GM20431 (cell line): ENCODE results near the gene OASL.
"Not testable (repeated sequence)": the region's sequence is repeated elsewhere in the genome, so short reads cannot be mapped to it uniquely, and the experiment has no call there.

Source experiments
- in situ Hi-C: fragments of 300-500 bp; cut with MseI, MboI; formaldehyde crosslinking; loops from one replicate; pipeline ENCODE4 v1.15.0; 2020; ENCODE audit warnings: low sequenced_read_pairs; ENCODE audit not compliant: unreplicated experiment

Gene OASL

GRCh38 chr12:121060149-121061001, 21.3 kb upstream of the OASL start:
- in situ Hi-C loops, result no loop called here

GRCh38 chr12:121059031-121059898, 20.2 kb upstream of the OASL start:
- in situ Hi-C loops, result no loop called here

GRCh38 chr12:121057794-121058193, 18.7 kb upstream of the OASL start:
- in situ Hi-C loops, result no loop called here

GRCh38 chr12:121053706-121054105, 14.7 kb upstream of the OASL start:
- in situ Hi-C loops, result no loop called here

GRCh38 chr12:121050725-121051124, 11.7 kb upstream of the OASL start:
- in situ Hi-C loops, result no loop called here

GRCh38 chr12:121048442-121048841, 9.4 kb upstream of the OASL start:
- in situ Hi-C loops, result no loop called here

- in situ Hi-C loops, result not testable (repeated sequence)
Observed at GRCh38 chr12:121047400-121047799, 8.4 kb upstream of the OASL start.

GRCh38 chr12:121043067-121043466, 4.0 kb upstream of the OASL start:
- in situ Hi-C loops, result no loop called here

- in situ Hi-C loops, result no loop called here
Observed at GRCh38 chr12:121036810-121037326, 2.2 kb downstream of the OASL start.

- in situ Hi-C loops, result no loop called here
Observed at GRCh38 chr12:121034616-121035305, 4.3 kb downstream of the OASL start.

- in situ Hi-C loops, result no loop called here
Observed at GRCh38 chr12:121033625-121034349, 5.3 kb downstream of the OASL start.

- in situ Hi-C loops, result no loop called here
Observed at GRCh38 chr12:121030576-121031212, 8.4 kb downstream of the OASL start.

GRCh38 chr12:121026274-121027045, 12.6 kb downstream of the OASL start:
- in situ Hi-C loops, result no loop called here

GRCh38 chr12:121025442-121026226, 13.4 kb downstream of the OASL start:
- in situ Hi-C loops, result no loop called here

GRCh38 chr12:121023799-121024198, 15.2 kb downstream of the OASL start:
- in situ Hi-C loops, result no loop called here

- in situ Hi-C loops, result no loop called here
Observed at GRCh38 chr12:121022713-121023112, 16.3 kb downstream of the OASL start.

GRCh38 chr12:121021754-121022153, 17.3 kb downstream of the OASL start:
- in situ Hi-C loops, result no loop called here
